D721Med (cell line): ENCODE results near the gene TTC1.

ENCODE experiments used
- DNase-seq: peaks from one replicate; pipeline ENCODE4 v3.0.0; 2011; ENCODE audit warnings: low spot score; ENCODE audit not compliant: insufficient read length
- FAIRE-seq: peaks from 2 replicates; lab custom pipeline; 2011; peaks lifted over from hg19 to GRCh38; lab: Jason Lieb, UNC
- TF ChIP-seq, protein P1 (sequence below): IDR thresholded peaks from 2 replicates; pipeline ENCODE4 v1.5.1; 2012; ENCODE audit warnings: mild to moderate bottlenecking, control low read depth; ENCODE audit not compliant: insufficient read depth; ENCODE audit errors: missing control alignments

Gene TTC1

GRCh38 chr5:160044967-160045366, 36.0 kb downstream of the TTC1 start:
- DNase-seq, result no peak

DNA sequence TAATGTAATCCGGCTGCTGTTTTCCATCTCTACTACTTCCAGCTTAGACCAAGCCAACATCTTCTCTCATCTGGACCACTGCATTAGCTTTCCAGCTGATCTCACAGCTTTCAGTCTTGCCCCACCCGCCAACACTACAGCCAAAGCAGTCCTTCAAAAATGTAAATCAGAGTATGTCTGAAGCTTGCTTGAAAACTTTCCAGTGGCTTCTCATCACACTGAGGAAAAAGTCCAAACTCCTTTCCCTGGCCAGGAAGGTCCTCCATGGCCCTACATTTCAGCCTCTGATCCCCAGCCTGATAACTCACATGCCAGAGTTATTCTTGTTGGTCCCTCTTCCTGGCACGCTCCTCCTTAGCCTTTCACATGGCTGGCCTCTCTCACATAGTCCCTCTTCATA, 38.5 kb downstream of the TTC1 start:
- DNase-seq (no peak), FAIRE-seq (no peak)
- TF ChIP-seq, protein P1, sequence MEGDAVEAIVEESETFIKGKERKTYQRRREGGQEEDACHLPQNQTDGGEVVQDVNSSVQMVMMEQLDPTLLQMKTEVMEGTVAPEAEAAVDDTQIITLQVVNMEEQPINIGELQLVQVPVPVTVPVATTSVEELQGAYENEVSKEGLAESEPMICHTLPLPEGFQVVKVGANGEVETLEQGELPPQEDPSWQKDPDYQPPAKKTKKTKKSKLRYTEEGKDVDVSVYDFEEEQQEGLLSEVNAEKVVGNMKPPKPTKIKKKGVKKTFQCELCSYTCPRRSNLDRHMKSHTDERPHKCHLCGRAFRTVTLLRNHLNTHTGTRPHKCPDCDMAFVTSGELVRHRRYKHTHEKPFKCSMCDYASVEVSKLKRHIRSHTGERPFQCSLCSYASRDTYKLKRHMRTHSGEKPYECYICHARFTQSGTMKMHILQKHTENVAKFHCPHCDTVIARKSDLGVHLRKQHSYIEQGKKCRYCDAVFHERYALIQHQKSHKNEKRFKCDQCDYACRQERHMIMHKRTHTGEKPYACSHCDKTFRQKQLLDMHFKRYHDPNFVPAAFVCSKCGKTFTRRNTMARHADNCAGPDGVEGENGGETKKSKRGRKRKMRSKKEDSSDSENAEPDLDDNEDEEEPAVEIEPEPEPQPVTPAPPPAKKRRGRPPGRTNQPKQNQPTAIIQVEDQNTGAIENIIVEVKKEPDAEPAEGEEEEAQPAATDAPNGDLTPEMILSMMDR, result no peak

More at GRCh38 chr5:160044967-160045366, 36.0 kb downstream of the TTC1 start:
- FAIRE-seq, result no peak
- TF ChIP-seq, protein P1, result no peak

- DNase-seq (no peak), FAIRE-seq (no peak)
- TF ChIP-seq, protein P1, result no peak
Observed at GRCh38 chr5:160048131-160048530, 39.2 kb downstream of the TTC1 start.

DNA sequence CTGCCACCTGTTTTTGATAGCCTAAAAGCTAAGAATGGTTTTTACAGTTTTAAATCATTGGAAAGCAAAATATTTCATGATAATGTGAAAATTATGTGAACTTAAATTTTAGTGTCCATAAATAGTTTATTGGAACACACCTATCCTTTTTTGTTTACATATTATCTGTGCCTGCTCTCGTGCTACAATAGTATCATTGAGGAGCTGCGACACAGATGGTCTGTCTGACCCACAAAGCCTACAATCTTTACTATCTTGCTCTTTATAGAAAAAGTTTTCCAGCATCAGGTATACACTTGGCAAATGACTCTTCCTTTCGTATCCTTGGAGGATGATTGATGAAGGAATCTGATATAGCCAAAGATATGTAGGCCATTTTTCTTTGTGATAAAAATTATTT, 40.2 kb downstream of the TTC1 start:
- TF ChIP-seq, protein P1, result no peak
- DNase-seq, result no peak
- no peak for FAIRE-seq

- DNase-seq, result no peak
- FAIRE-seq, result no peak
- TF ChIP-seq, protein P1, result no peak
Observed at GRCh38 chr5:160054047-160054446, 45.1 kb downstream of the TTC1 start.

GRCh38 chr5:160054831-160055230, 45.9 kb downstream of the TTC1 start:
- TF ChIP-seq, protein P1, result no peak
- FAIRE-seq (no peak), DNase-seq (no peak)

- no peak for DNase-seq
- TF ChIP-seq, protein P1, result no peak
- no peak for FAIRE-seq
Observed at GRCh38 chr5:160057256-160057655, 48.3 kb downstream of the TTC1 start.
